HEK293 (cell line): ENCODE results near the gene TOMM70.

ENCODE experiments used
- CTCF ChIA-PET: fragments of 350-600 bp; formaldehyde crosslinking; extraction: SDS; loops from one replicate; lab custom pipeline; 2021; ENCODE audit warnings: antibody characterized with exemption; lab: Yijun Ruan, JAX
- POLR2A ChIA-PET: fragments of 300-600 bp; formaldehyde crosslinking; extraction: SDS; loops from one replicate; lab custom pipeline; 2020; ENCODE audit warnings: antibody characterized with exemption, inconsistent platforms; lab: Yijun Ruan, JAX
- H3K27ac ChIP-seq: fragments of 200-500 bp; sonication (Bioruptor generic); 2 replicates; pipeline ENCODE4 v1.5.1; 2014; ENCODE audit warnings: low read depth, low read length, control low read depth, inconsistent platforms; ENCODE audit errors: extremely low read depth
- H3K36me3 ChIP-seq, 2 experiments: fragments of 200-500 bp in 1 of 2; sonication (Bioruptor generic) in 1 of 2; 1 replicate in 1 of 2; 2 replicates in 1 of 2; pipeline ENCODE4 v1.5.1; 2014 to 2017; ENCODE audit warnings: inconsistent platforms in 2 of 2, low read length in 2 of 2; ENCODE audit not compliant: control insufficient read depth in 2 of 2, insufficient read depth in 1 of 2
- H3K4me1 ChIP-seq: fragments of 200-500 bp; sonication (Bioruptor generic); 2 replicates; pipeline ENCODE4 v1.5.1; 2014; ENCODE audit warnings: mild to moderate bottlenecking, low read length, inconsistent platforms; ENCODE audit not compliant: control insufficient read depth, insufficient read depth
- H3K4me3 ChIP-seq: 2 replicates; pipeline ENCODE4 v1.5.1; 2011; ENCODE audit warnings: low read depth, mild to moderate bottlenecking, control low read depth, low read length, moderate library complexity
- H3K9me3 ChIP-seq: fragments of 200-500 bp; sonication (Bioruptor generic); 2 replicates; pipeline ENCODE4 v1.5.1; 2014; ENCODE audit warnings: low read depth, low read length, inconsistent platforms; ENCODE audit not compliant: control insufficient read depth, insufficient read depth
- GLIS2 ChIP-seq: fragments of 450-650 bp; formaldehyde crosslinking; IDR thresholded peaks from 2 replicates; pipeline ENCODE4 v1.5.1; 2016; ENCODE audit warnings: missing biosample characterization, missing genetic modification characterization
- KLF9 ChIP-seq: fragments of 450-650 bp; formaldehyde crosslinking; IDR thresholded peaks from 2 replicates; pipeline ENCODE4 v1.5.1; 2016; ENCODE audit warnings: missing biosample characterization, missing genetic modification characterization, low read depth
- PRDM10 ChIP-seq: fragments of 450-650 bp; formaldehyde crosslinking; IDR thresholded peaks from 2 replicates; pipeline ENCODE4 v1.5.1; 2016; ENCODE audit warnings: missing biosample characterization, missing genetic modification characterization
- SCRT1 ChIP-seq: fragments of 450-650 bp; formaldehyde crosslinking; IDR thresholded peaks from 2 replicates; pipeline ENCODE4 v1.5.1; 2016; ENCODE audit warnings: missing biosample characterization, missing genetic modification characterization, borderline replicate concordance
- ZBTB7A ChIP-seq: fragments of 450-650 bp; formaldehyde crosslinking; IDR thresholded peaks from 2 replicates; pipeline ENCODE4 v1.5.1; 2016; ENCODE audit warnings: low read depth, missing biosample characterization, missing genetic modification characterization
- ZNF174 ChIP-seq: fragments of 450-650 bp; formaldehyde crosslinking; IDR thresholded peaks from 2 replicates; pipeline ENCODE4 v1.5.0; 2017; ENCODE audit warnings: missing biosample characterization, mild to moderate bottlenecking, missing genetic modification characterization
- ZNF394 ChIP-seq: fragments of 450-650 bp; formaldehyde crosslinking; IDR thresholded peaks from 2 replicates; pipeline ENCODE4 v1.5.1; 2016; ENCODE audit warnings: missing biosample characterization, missing genetic modification characterization, mild to moderate bottlenecking, moderate library complexity, borderline replicate concordance
- ZNF513 ChIP-seq: fragments of 450-650 bp; IDR thresholded peaks from 2 replicates; pipeline ENCODE4 v1.5.1; 2018; ENCODE audit warnings: missing biosample characterization, missing genetic modification characterization
- ZNF544 ChIP-seq: fragments of 450-650 bp; formaldehyde crosslinking; IDR thresholded peaks from 2 replicates; pipeline ENCODE4 v1.5.0; 2017; ENCODE audit warnings: missing biosample characterization, missing genetic modification characterization
- ZNF645 ChIP-seq: fragments of 450-650 bp; formaldehyde crosslinking; IDR thresholded peaks from 2 replicates; pipeline ENCODE4; 2016; ENCODE audit warnings: missing biosample characterization, missing genetic modification characterization
- ZNF792 ChIP-seq: fragments of 450-650 bp; formaldehyde crosslinking; IDR thresholded peaks from 2 replicates; pipeline ENCODE4 v1.5.1; 2016; ENCODE audit warnings: missing biosample characterization, missing genetic modification characterization
- ZNF837 ChIP-seq: fragments of 450-650 bp; formaldehyde crosslinking; IDR thresholded peaks from 2 replicates; pipeline ENCODE4 v1.5.1; 2016; ENCODE audit warnings: missing biosample characterization, missing genetic modification characterization
- TF ChIP-seq, protein P1 (sequence below): fragments of 450-650 bp; formaldehyde crosslinking; IDR thresholded peaks from 2 replicates; pipeline ENCODE4 v1.5.1; 2017; ENCODE audit warnings: missing biosample characterization, missing genetic modification characterization
- TF ChIP-seq, protein P2 (sequence below): fragments of 450-650 bp; formaldehyde crosslinking; IDR thresholded peaks from 2 replicates; pipeline ENCODE4 v1.5.1; 2016; ENCODE audit warnings: missing biosample characterization, missing genetic modification characterization

Gene TOMM70

DNA sequence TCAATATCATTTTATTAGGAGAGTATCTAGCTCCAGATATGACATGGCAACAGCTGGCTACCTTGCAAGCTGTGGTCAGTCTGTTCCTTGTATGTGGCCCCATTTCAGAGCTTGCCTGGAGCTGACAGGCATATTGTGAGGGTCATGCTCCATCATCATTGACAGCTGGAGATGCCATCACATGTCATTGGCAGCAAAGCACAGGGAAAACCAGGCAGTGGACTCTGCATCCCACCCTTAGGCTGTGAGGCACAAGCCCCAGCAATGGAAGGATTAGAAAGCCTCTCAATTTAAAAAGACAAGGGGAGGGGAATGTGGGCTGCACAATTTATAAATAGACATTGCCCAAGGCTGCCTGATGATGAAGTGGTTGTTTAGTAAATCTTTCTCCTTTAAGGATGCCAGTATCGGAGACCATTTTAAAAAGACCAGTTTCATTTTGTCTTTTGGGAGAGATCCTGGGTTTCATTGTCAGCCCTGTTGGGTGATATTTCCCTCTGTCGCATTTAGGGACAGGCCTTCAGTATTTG is 28.4 kb upstream of the TOMM70 start:
- ChIA-PET CTCF (no interaction called here), POLR2A (no interaction called here)
- Histone ChIP-seq H3K36me3 (no peaks in the 10 kb centered on the region), H3K4me1 (peaks cover 6% of the 10 kb centered on the region; the same call in 1 of the 2 replicates), H3K4me3 (no peak overlapping the region), H3K27ac (no peak overlapping the region), H3K9me3 (no peaks in the 10 kb centered on the region)
- TF ChIP-seq, protein P1, sequence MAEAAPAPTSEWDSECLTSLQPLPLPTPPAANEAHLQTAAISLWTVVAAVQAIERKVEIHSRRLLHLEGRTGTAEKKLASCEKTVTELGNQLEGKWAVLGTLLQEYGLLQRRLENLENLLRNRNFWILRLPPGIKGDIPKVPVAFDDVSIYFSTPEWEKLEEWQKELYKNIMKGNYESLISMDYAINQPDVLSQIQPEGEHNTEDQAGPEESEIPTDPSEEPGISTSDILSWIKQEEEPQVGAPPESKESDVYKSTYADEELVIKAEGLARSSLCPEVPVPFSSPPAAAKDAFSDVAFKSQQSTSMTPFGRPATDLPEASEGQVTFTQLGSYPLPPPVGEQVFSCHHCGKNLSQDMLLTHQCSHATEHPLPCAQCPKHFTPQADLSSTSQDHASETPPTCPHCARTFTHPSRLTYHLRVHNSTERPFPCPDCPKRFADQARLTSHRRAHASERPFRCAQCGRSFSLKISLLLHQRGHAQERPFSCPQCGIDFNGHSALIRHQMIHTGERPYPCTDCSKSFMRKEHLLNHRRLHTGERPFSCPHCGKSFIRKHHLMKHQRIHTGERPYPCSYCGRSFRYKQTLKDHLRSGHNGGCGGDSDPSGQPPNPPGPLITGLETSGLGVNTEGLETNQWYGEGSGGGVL (tag by site-specific recombination) = no peak
- TF ChIP-seq ZNF544 (tag by site-specific recombination) (no peak), ZNF645 (tag by site-specific recombination) (no peak), ZNF174 (no peak), ZBTB7A (no peak), ZNF394 (tag by site-specific recombination) (no peak), KLF9 (tag by site-specific recombination) (no peak), ZNF837 (tag by site-specific recombination) (no peak), PRDM10 (tag by site-specific recombination) (no peak), SCRT1 (tag by site-specific recombination) (no peak), ZNF513 (tag by site-specific recombination) (no peak), ZNF792 (tag by site-specific recombination) (no peak), GLIS2 (tag by site-specific recombination) (no peak)
- TF ChIP-seq, protein P2, sequence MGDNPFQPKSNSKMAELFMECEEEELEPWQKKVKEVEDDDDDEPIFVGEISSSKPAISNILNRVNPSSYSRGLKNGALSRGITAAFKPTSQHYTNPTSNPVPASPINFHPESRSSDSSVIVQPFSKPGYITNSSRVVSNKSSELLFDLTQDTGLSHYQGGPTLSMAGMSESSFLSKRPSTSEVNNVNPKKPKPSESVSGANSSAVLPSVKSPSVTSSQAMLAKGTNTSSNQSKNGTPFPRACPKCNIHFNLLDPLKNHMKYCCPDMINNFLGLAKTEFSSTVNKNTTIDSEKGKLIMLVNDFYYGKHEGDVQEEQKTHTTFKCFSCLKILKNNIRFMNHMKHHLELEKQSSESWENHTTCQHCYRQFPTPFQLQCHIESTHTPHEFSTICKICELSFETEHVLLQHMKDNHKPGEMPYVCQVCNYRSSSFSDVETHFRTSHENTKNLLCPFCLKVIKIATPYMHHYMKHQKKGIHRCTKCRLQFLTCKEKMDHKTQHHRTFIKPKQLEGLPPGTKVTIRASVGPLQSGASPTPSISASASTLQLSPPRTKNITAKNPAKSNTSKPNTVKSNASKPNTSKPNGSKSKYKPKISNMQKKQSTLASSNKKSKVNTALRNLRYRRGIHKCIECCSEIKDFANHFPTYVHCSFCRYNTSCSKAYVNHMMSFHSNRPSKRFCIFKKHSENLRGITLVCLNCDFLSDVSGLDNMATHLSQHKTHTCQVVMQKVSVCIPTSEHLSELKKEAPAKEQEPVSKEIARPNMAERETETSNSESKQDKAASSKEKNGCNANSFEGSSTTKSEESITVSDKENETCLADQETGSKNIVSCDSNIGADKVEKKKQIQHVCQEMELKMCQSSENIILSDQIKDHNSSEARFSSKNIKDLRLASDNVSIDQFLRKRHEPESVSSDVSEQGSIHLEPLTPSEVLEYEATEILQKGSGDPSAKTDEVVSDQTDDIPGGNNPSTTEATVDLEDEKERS (tag by site-specific recombination) = no peak
